T-helper 2 cell (primary cell): ENCODE data around the gene PLCXD1.
"Not testable (repeated sequence)": the region's sequence is repeated elsewhere in the genome, so short reads cannot be mapped to it uniquely, and the experiment has no call there.

Experiments used
- DNase-seq, 5 experiments: peaks; one replicate each; pipeline versions ENCODE4 v3.0.0 to v3.0.0-alpha.2; 2012 to 2022

Gene PLCXD1

GRCh38 chrX:264006-264405, 17.2 kb upstream of the PLCXD1 start:
- not testable (repeated sequence) for DNase-seq

GRCh38 chrX:264634-265455, 16.3 kb upstream of the PLCXD1 start:
- DNase-seq, result no peak

GRCh38 chrX:265502-265901, 15.7 kb upstream of the PLCXD1 start:
- DNase-seq, result no peak

GRCh38 chrX:267771-268261, 13.4 kb upstream of the PLCXD1 start:
- DNase-seq, result no peak

- DNase-seq, result no peak
Measured at GRCh38 chrX:270848-271367, 10.3 kb upstream of the PLCXD1 start.

- no peak for DNase-seq
Measured at GRCh38 chrX:274904-275475, 6.2 kb upstream of the PLCXD1 start.

GRCh38 chrX:275476-275966, 5.7 kb upstream of the PLCXD1 start:
- no peak for DNase-seq

- DNase-seq, result peak in 3 of 5 experiments; percentile 33 to 52 (median 36)
Measured at GRCh38 chrX:275967-276580, 5.1 kb upstream of the PLCXD1 start.

GRCh38 chrX:276581-277201, 4.5 kb upstream of the PLCXD1 start:
- no peak for DNase-seq

GRCh38 chrX:279757-280604, 1.2 kb upstream of the PLCXD1 start:
- not testable (repeated sequence) for DNase-seq

- not testable (repeated sequence) for DNase-seq
Measured at GRCh38 chrX:280722-281121, 459 bp upstream of the PLCXD1 start.

GRCh38 chrX:282000-282681, 960 bp downstream of the PLCXD1 start:
- not testable (repeated sequence) for DNase-seq

GRCh38 chrX:283115-283845, 2.1 kb downstream of the PLCXD1 start:
- DNase-seq, result peak; percentile 71 to 94 (median 85)

- no peak for DNase-seq
Measured at GRCh38 chrX:285076-285677, 4.0 kb downstream of the PLCXD1 start.

- DNase-seq, result peak in 1 of 5 experiments; percentile 50
Measured at GRCh38 chrX:287670-288069, 6.5 kb downstream of the PLCXD1 start.

- DNase-seq, result no peak
Measured at GRCh38 chrX:288561-288991, 7.4 kb downstream of the PLCXD1 start.

- no peak for DNase-seq
Measured at GRCh38 chrX:290476-291166, 9.4 kb downstream of the PLCXD1 start.

GRCh38 chrX:291411-291901, 10.3 kb downstream of the PLCXD1 start:
- no peak for DNase-seq
